Measurements from ENCODE around the gene UBE2E1.

The UBE2E1 gene

GRCh38 chr3:23920151-23920655 lies 114.4 kb downstream of the UBE2E1 start:
- no peak for DNase-seq

GRCh38 chr3:23921052-23921511 lies 115.3 kb downstream of the UBE2E1 start:
- DNase-seq: no peak

DNA sequence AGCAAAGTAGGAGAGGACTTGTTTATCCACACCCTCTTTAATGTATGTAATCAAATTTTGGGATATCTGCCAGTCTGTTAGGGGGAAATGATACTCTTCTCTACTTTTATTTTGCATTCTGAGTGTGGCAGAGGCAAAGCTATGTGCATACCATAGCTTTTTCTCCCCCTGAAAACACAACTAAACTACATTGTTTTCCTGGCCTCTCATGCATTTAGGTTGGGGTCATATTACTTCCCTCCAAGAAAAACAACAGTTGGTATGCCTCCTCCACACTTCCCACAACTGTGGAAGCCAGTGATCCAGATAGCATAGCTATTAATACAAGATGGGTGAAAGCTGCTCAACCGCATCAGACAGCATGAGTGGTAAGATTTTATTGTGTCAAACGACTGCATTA lies 118.0 kb downstream of the UBE2E1 start:
- no peak for DNase-seq

GRCh38 chr3:23926246-23926645 lies 120.5 kb downstream of the UBE2E1 start:
- DNase-seq: no peak

DNA sequence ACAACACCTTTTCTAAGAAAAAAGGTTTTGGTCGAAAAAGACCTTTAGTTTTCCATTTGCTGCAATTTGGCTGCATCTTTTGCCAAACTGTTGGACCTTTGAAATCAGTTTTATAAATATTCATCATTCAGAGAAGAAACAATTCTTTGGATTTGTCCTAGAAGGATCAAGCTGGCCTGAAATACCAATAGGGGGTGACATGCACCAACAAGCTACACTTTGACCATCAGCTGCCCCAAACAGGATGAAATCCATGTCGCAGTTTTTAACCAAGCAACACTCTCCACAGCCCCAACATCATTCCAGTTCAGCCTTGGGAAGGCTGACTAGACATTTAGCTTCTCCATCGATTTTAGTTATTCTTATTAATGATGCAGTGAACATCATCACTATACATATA lies 121.0 kb downstream of the UBE2E1 start:
- no peak for DNase-seq

DNA sequence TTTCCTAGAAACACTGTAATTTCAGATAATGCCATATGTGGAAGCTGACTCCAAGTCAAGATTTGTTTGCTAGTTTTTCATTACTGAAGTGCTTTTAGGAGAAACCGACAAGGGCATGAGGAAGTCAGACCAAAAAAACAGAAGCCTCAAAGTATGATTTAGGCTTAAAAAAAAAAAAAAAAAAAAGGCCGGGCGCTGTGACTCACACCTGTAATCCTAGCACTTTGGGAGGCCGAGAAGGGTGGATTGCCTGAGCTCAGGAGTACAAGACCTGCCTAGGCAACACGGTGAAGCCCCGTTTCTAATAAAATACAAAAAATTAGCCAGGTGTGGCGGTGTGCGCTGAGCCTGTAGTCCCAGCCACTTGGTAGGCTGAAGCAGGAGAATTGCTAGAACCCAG lies 122.8 kb downstream of the UBE2E1 start:
- no peak for DNase-seq

GRCh38 chr3:23931597-23931996 lies 125.8 kb downstream of the UBE2E1 start:
- no peak for DNase-seq

GRCh38 chr3:23932571-23932970 lies 126.8 kb downstream of the UBE2E1 start:
- no peak for DNase-seq

DNA sequence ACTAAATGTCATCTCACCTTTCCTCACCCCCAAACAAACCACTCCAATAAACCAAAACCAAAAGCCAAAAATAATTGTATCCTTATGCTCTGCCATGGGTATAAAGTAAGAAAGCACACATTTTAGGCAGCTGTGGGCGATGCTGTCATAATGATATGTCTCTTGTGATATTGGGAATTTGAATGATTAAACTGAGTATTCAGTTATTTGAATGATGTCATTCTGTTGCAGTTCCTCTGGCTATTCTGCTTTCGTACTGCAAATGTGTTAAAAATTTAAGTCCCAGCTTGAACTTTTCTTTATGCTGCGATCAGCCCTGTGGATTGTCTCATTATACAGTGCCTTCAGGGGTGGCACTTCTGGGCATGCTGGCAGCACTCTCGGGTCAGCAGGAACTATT lies 128.5 kb downstream of the UBE2E1 start:
- no peak for DNase-seq

GRCh38 chr3:23937296-23937695 lies 131.5 kb downstream of the UBE2E1 start:
- no peak for DNase-seq

GRCh38 chr3:23938688-23939087 lies 132.9 kb downstream of the UBE2E1 start:
- no peak for DNase-seq

- no peak for DNase-seq
These were observed 135.0 kb downstream of the UBE2E1 start for GRCh38 chr3:23940775-23941174.

All from femur (tissue), 1 donor.